Measurements from ENCODE around the gene EGLN3. TPM values are rescaled to one million over a fixed set of nuclear protein-coding genes. Genes with fewer than 3 reads are reported as not detected.
A peak's percentile ranks its signal among the peaks of the same experiment; 100 is the strongest.

EGLN3 gene
- total RNA-seq, 2 experiments from 2014 or later: 3.5 to 4.2 TPM

- ATAC-seq (no peak), DNase-seq (no peak)
- Mint-ChIP-seq H3K27me3 (no peaks in the 10 kb centered on the region), H3K4me1 (ENCODE audit: low read depth) (peaks cover 6% of the 10 kb centered on the region), H3K4me3 (no peak overlapping the region), H3K36me3 (ENCODE audit: low read depth) (no peaks in the 10 kb centered on the region), H3K27ac (no peak overlapping the region), H3K9me3 (no peaks in the 10 kb centered on the region)
- CTCF ChIA-PET: interaction anchor here (1.5 kb wide), 1 partner anchor 105 kb away, joined by 4 read pairs; no protein-coding TSS in a partner anchor
- no peak for TF ChIP-seq CTCF (IDR thresholded peaks at IDR 0.05)
- POLR2A ChIA-PET: interaction anchor here (1.0 kb wide), 1 partner anchor 19 kb away, joined by 3 read pairs; no protein-coding TSS in a partner anchor
- intact Hi-C loops (cut with micrococcal nuclease): no loop called here
These were observed 42.4 kb upstream of the EGLN3 start for GRCh38 chr14:33993246-33993645.

DNA sequence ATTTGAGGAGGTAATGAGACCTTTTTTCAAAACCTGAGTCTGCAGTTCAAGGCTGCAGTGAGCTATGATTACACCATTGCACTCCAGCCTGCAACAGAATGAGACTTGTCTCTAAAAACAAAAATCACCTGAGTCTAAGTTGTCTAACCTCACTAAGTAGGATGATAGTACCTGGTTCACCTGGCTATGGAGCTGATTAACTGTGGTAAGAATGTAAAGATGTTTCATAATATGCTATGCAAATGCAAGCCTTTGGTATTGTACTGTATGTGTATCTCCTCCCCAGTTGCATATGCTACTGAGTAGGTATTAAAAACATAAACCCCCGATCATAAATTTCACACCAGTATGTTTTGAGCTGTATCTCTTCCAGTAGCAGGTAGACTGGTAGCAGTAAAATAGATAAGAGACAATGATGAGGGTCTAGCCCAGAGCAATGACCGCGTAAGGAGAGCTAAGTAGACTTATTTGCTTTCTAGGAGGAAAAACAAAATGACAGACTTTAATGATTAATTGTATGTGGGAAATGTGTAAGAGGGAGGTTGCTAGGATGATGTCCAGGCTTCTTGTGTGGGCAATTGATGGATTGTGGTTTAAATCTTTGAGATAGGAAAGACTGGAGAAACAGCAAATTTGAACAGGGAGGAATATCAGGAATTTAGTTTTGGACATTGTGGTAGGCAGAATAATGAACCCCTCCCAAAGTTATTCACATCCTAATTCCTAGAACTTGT is 41.6 kb upstream of the EGLN3 start:
- Mint-ChIP-seq H3K9me3 (no peaks in the 10 kb centered on the region), H3K4me1 (ENCODE audit: low read depth) (peaks cover 6% of the 10 kb centered on the region), H3K36me3 (ENCODE audit: low read depth) (no peaks in the 10 kb centered on the region), H3K27me3 (no peaks in the 10 kb centered on the region), H3K27ac (no peak overlapping the region), H3K4me3 (no peak overlapping the region)
- intact Hi-C loops (cut with micrococcal nuclease): no loop called here
- DNase-seq (no peak), ATAC-seq (no peak)
- ChIA-PET CTCF (interaction anchor here (1.5 kb wide), 1 partner anchor 106 kb away, joined by 4 read pairs; no protein-coding TSS in a partner anchor), POLR2A (interaction anchor here (1.0 kb wide), 1 partner anchor 19 kb away, joined by 3 read pairs; no protein-coding TSS in a partner anchor)
- no peak for TF ChIP-seq CTCF (IDR thresholded peaks at IDR 0.05)

GRCh38 chr14:33990790-33991189 is 39.9 kb upstream of the EGLN3 start:
- no peak overlapping the region for H3K4me3 Mint-ChIP-seq
- intact Hi-C loops (cut with micrococcal nuclease): no loop called here

GRCh38 chr14:33987565-33988080 is 36.7 kb upstream of the EGLN3 start:
- intact Hi-C loops (cut with micrococcal nuclease): no loop called here
- H3K27me3 Mint-ChIP-seq: no peaks in the 10 kb centered on the region
- ChIA-PET CTCF (no interaction called here), POLR2A (no interaction called here)
- H3K36me3 Mint-ChIP-seq (ENCODE audit: low read depth): peaks cover 5% of the 10 kb centered on the region
- TF ChIP-seq CTCF (IDR thresholded peaks at IDR 0.05): no peak
- H3K4me3 Mint-ChIP-seq: no peak overlapping the region
- H3K27ac Mint-ChIP-seq: no peak overlapping the region
- ATAC-seq: no peak
- peaks cover 4% of the 10 kb centered on the region for H3K9me3 Mint-ChIP-seq
- H3K4me1 Mint-ChIP-seq (ENCODE audit: low read depth): peaks cover 6% of the 10 kb centered on the region
- DNase-seq: no peak

More at GRCh38 chr14:33990790-33991189, 39.9 kb upstream of the EGLN3 start:
- Mint-ChIP-seq H3K27ac (no peak overlapping the region), H3K4me1 (ENCODE audit: low read depth) (peaks cover 6% of the 10 kb centered on the region), H3K36me3 (ENCODE audit: low read depth) (no peaks in the 10 kb centered on the region), H3K27me3 (no peaks in the 10 kb centered on the region), H3K9me3 (no peaks in the 10 kb centered on the region)
- no peak for ATAC-seq
- ChIA-PET CTCF (no interaction called here), POLR2A (no interaction called here)
- TF ChIP-seq CTCF (IDR thresholded peaks at IDR 0.05): no peak
- DNase-seq: no peak

DNA sequence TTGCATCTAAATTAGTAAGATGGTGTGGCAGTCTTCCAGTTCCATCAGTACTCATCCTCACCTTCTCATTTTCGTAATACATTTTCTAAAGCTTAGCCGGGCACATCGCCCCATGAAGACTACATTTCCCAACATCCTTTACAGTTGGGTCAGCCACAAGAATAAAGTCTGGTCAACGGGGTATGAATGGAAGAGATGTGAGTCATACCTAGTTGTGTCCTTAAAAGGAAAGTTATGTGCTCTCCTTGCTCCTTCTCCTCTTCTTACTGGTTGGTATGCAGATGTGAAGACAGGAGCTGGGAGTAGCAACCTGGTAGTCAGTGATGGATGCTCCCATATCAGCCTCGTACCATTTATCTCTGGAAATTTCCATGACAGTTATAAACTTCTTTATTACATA is 35.9 kb upstream of the EGLN3 start:
- Mint-ChIP-seq H3K4me3 (no peak overlapping the region), H3K27ac (no peak overlapping the region), H3K27me3 (no peaks in the 10 kb centered on the region), H3K9me3 (peaks cover 4% of the 10 kb centered on the region), H3K36me3 (ENCODE audit: low read depth) (peaks cover 5% of the 10 kb centered on the region), H3K4me1 (ENCODE audit: low read depth) (peaks cover 6% of the 10 kb centered on the region)
- DNase-seq (no peak), ATAC-seq (peak; percentile 27)
- ChIA-PET POLR2A (no interaction called here), CTCF (no interaction called here)
- intact Hi-C loops (cut with micrococcal nuclease): no loop called here
- no peak for TF ChIP-seq CTCF (IDR thresholded peaks at IDR 0.05)

All from activated CD8-positive, alpha-beta T cell treated with anti-CD3 and anti-CD28 coated beads for 36 hours (primary cell).